ENCODE results near the gene SORCS2. TPM values are rescaled to one million over a fixed set of nuclear protein-coding genes. Genes with fewer than 3 reads are reported as not detected.

Gene SORCS2
- total and polyA plus RNA-seq, 2 of the 8 experiments (the other 6 are each of a cell fraction or from before 2014, with no cell fraction given): 0.36 to 1.8 TPM

DNA sequence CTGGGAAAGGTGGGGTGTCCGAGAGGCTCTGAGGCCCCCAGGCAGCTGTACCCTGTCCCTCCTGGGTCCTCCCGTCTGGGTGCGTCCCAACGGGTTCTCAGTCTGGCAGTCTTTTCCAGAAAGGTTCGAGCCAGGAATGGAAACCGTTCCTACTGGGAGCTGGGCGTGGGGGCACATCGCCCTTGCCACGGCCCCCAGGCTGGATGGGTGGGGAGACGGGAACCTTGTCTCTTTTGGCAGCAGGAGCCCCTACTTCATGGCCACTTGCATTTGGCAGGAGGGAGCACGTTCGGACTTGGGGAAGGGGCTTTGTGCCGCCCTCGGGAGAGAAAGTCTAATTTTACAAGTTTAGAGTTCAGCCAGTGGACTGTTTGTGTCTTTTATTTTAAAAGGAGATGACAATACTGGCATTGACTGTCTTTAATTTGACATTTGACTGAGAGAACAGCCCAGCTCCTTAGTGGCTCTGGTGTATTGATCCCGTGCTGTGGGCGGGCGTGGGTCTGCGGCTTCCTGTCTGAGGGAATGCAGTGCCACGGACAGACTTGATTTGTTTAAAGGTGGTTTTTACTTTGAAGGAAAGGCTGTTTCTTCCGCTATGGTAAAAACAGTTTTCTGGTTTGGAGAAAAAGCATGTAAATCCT, 95.1 kb downstream of the SORCS2 start:
- POLR2A ChIA-PET (ENCODE audit: partially characterized antibody): no interaction called here
- no peak overlapping the region; the same call in 1 of the 2 replicates for H3K18ac ChIP-seq (ENCODE audit: extremely low read depth, low read length)
- no peaks in the 10 kb centered on the region for H3K9me3 ChIP-seq (ENCODE audit: insufficient read depth in 2 of 2, low read depth in 1 of 2, low read length in 1 of 2)
- no peak overlapping the region for H2AK5ac ChIP-seq (ENCODE audit: low read depth, low read length)
- no peak overlapping the region for H3K4me3 ChIP-seq (ENCODE audit: extremely low read depth in 1 of 4, insufficient read depth in 2 of 4, low read depth in 3 of 4, low read length in 4 of 4)
- no peak overlapping the region for H4K5ac ChIP-seq (ENCODE audit: insufficient read length, low read depth, low read length)
- H3K4me1 ChIP-seq (replicated peaks in 1 of 4; ENCODE audit: control insufficient read depth in 3 of 4, insufficient read depth in 4 of 4, low read length in 3 of 4): no peaks in the 10 kb centered on the region; a peak in 2 of 7 replicates
- FAIRE-seq: no peak
- no peak overlapping the region for H2BK5ac ChIP-seq (ENCODE audit: low read depth, low read length)
- H3K23me2 ChIP-seq (ENCODE audit: low read depth, low read length): no peaks in the 10 kb centered on the region
- no peak for TF ChIP-seq ZNF274 (IDR thresholded peaks at IDR 0.05; ENCODE audit: borderline replicate concordance, extremely low read depth, low read length)
- no peak for TF ChIP-seq GABPA (IDR thresholded peaks at IDR 0.05; ENCODE audit: borderline replicate concordance, insufficient read depth, low read length)
- TF ChIP-seq CBX8 (IDR thresholded peaks at IDR 0.05; ENCODE audit: borderline replicate concordance, low read depth, low read length): no peak
- TF ChIP-seq JUN (IDR thresholded peaks at IDR 0.05; ENCODE audit: low read depth, low read length): no peak
- CTCF ChIA-PET (ENCODE audit: partially characterized antibody): interaction anchor here (1.0 to 2.6 kb wide), 3 partner anchors 48 to 131 kb away, joined by 3 to 7 read pairs (median 5); no protein-coding TSS in a partner anchor
- H3K9ac ChIP-seq (replicated peaks in 1 of 4; ENCODE audit: extremely low read depth in 1 of 4, low read depth in 3 of 4, low read length in 3 of 4): no peak overlapping the region
- H2AFZ ChIP-seq (ENCODE audit: low read length): no peak overlapping the region
- WGBS, 2 experiments (ENCODE audit: extremely low coverage in 1 of 2, insufficient coverage in 1 of 2, insufficient read length in 1 of 2, insufficient replicate concordance in 2 of 2, low coverage in 1 of 2, low lambda C conversion rate in 2 of 2, missing lambda C conversion rate in 1 of 2): 86% methylated on average over 20 of the region's 20 CpGs; no CpG with 5 or more reads in 1 of the 2 experiments
- H3K79me2 ChIP-seq (ENCODE audit: control insufficient read depth in 1 of 2, insufficient read depth in 2 of 2, low read length in 2 of 2): no peaks in the 10 kb centered on the region
- H4K91ac ChIP-seq (replicated peaks; ENCODE audit: insufficient read length, low read length): no peak overlapping the region
- no peak overlapping the region for H2BK12ac ChIP-seq (ENCODE audit: low read depth, low read length)
- H2BK120ac ChIP-seq (replicated peaks; ENCODE audit: low read depth, low read length): no peak overlapping the region
- no peak overlapping the region for H2BK20ac ChIP-seq (ENCODE audit: low read length)
- no peak overlapping the region for H3K14ac ChIP-seq (ENCODE audit: insufficient read length)
- H3K79me1 ChIP-seq (ENCODE audit: low read depth, low read length): no peaks in the 10 kb centered on the region
- no peaks in the 10 kb centered on the region for H3K27me3 ChIP-seq (replicated peaks in 1 of 4; ENCODE audit: control insufficient read depth in 3 of 4, extremely low read depth in 1 of 4, insufficient read depth in 3 of 4, low read length in 3 of 4)
- no peaks in the 10 kb centered on the region for H4K20me1 ChIP-seq (replicated peaks in 1 of 2; ENCODE audit: control insufficient read depth in 1 of 2, insufficient read depth in 2 of 2, low read length in 2 of 2)
- H3K4ac ChIP-seq (replicated peaks; ENCODE audit: insufficient read length, low read depth, low read length): no peak overlapping the region
- DNase-seq (ENCODE audit: low read depth in 1 of 2, low spot score in 2 of 2): no peak
- no peak overlapping the region for H3K23ac ChIP-seq (ENCODE audit: insufficient read length)
- no peak overlapping the region for H3K27ac ChIP-seq (ENCODE audit: low read depth, low read length)
- no peaks in the 10 kb centered on the region for H3K36me3 ChIP-seq (ENCODE audit: control insufficient read depth in 2 of 4, insufficient read depth in 4 of 4, low read length in 3 of 4)
- no peak overlapping the region for H3K4me2 ChIP-seq (ENCODE audit: insufficient read depth in 1 of 2, low read depth in 2 of 2, low read length in 2 of 2)
- H4K8ac ChIP-seq (ENCODE audit: extremely low read depth, insufficient read depth, low read length): no peak overlapping the region
- H2BK15ac ChIP-seq (ENCODE audit: low read length): no peak overlapping the region
- H3K56ac ChIP-seq (replicated peaks; ENCODE audit: insufficient read length, low read depth, low read length): no peak overlapping the region
